Thyroid gland (tissue), 4 donors: ENCODE measurements around the gene PCCA. TPM values are rescaled to one million over a fixed set of nuclear protein-coding genes. Genes with fewer than 3 reads are reported as not detected.

Source experiments
- DNase-seq, 2 donors: peaks; one replicate each; pipeline ENCODE4 v3.0.0-alpha.2; 2019
- H3K27ac ChIP-seq, 3 donors: fragments of 200-600 bp; sonication (generic); 1 replicate in 2 of 3; 2 replicates in 1 of 3; pipeline ENCODE4 v1.5.1; 2016 to 2019; ENCODE audit warnings: mild to moderate bottlenecking in 1 of 3, moderate library complexity in 1 of 3
- H3K27me3 ChIP-seq: fragments of 200-600 bp; sonication (generic); one replicate; pipeline ENCODE4 v1.5.1; 2019
- H3K36me3 ChIP-seq, 2 donors: fragments of 200-600 bp; sonication (generic); one replicate each; pipeline ENCODE4 v1.5.1; 2016 to 2019
- H3K4me1 ChIP-seq, 2 donors: fragments of 200-600 bp; sonication (generic); one replicate each; pipeline ENCODE4 v1.5.1; 2017 to 2019
- H3K4me3 ChIP-seq, 3 donors: fragments of 200-600 bp; sonication (generic); replicated peaks in 1 of 3; 1 replicate in 2 of 3; 2 replicates in 1 of 3; pipeline ENCODE4 v1.5.1; 2016; ENCODE audit warnings: mild to moderate bottlenecking in 1 of 3
- H3K9me3 ChIP-seq: fragments of 200-600 bp; sonication (generic); one replicate; pipeline ENCODE4 v1.5.1; 2017
- POLR2A ChIP-seq, 2 donors: fragments of 450-650 bp; IDR thresholded peaks; one replicate each; pipeline ENCODE4 v1.6.1; 2017; ENCODE audit warnings: antibody characterized with exemption in 2 of 2, mild to moderate bottlenecking in 2 of 2, moderate library complexity in 1 of 2
- WGBS, 2 donors: methylation state at CpG; one replicate each; pipeline ENCODE4 v1.1.5; 2017; 5-methylcytosine and 5-hydroxymethylcytosine counted together
- intact Hi-C: fragments of 100-400 bp; cut with DNase I; formaldehyde crosslinking; loops from one replicate; pipeline ENCODE4 v1.15.1; 2023
- total RNA-seq, 4 donors: library from RNA; depleted of rRNA; stranded (reverse); fragments of >200 nt; gene quantifications; one replicate each; pipeline ENCODE4 v1.2.3, GENCODE V29; 2016
- TF ChIP-seq, protein P1 (sequence below), 6 experiments: fragments of 200-600 bp in 3 of 6; fragments of 450-650 bp in 3 of 6; sonication (generic) in 3 of 6; IDR thresholded peaks; one replicate each; pipeline ENCODE4 v1.5.1; 2016 to 2019; ENCODE audit warnings: antibody characterized with exemption in 6 of 6, mild to moderate bottlenecking in 2 of 6, inconsistent platforms in 1 of 6, moderate library complexity in 1 of 6

Gene PCCA
- total RNA-seq, 4 donors from 2014 or later: 54.3 to 95.2 (median 67.7) TPM

DNA sequence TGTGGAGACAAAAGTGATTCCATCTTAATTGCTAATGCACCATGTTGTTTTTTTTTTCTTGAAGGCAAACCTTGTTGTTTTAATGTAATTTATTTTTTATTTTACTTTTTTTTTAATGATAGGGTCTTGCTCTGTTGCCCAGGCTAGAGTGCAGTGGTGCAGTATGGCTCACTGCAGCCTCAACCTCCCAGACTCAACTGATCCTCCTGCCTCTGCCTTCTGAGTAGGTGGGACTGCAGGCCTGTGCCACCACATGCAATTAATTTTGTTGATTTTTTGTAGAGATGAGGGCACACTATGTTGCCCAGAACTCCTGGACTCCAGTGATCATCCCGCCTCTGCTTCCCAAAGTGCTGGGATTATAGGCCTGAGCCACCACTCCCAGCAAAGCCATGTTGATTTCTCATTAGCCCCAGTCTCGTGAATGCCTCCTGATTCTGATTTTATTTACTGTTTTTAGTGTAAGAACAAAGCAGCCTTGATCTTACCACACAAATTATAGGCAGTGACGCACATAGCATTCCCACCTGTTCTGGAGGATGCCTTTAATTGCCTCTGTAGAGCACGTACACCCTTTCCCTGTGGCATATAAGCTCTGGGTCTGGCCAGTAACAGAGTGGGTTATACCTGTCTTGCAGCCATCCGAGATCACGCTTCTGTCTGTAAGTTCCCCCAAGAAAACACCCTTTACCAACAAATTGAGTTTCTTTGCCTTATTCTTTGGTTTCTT is 349.3 kb downstream of the PCCA start:
- TF ChIP-seq POLR2A (IDR thresholded peaks at IDR 0.05): no peak
- TF ChIP-seq, protein P1, sequence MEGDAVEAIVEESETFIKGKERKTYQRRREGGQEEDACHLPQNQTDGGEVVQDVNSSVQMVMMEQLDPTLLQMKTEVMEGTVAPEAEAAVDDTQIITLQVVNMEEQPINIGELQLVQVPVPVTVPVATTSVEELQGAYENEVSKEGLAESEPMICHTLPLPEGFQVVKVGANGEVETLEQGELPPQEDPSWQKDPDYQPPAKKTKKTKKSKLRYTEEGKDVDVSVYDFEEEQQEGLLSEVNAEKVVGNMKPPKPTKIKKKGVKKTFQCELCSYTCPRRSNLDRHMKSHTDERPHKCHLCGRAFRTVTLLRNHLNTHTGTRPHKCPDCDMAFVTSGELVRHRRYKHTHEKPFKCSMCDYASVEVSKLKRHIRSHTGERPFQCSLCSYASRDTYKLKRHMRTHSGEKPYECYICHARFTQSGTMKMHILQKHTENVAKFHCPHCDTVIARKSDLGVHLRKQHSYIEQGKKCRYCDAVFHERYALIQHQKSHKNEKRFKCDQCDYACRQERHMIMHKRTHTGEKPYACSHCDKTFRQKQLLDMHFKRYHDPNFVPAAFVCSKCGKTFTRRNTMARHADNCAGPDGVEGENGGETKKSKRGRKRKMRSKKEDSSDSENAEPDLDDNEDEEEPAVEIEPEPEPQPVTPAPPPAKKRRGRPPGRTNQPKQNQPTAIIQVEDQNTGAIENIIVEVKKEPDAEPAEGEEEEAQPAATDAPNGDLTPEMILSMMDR (IDR thresholded peaks at IDR 0.05): no peak
- intact Hi-C loops: no loop called here

DNA sequence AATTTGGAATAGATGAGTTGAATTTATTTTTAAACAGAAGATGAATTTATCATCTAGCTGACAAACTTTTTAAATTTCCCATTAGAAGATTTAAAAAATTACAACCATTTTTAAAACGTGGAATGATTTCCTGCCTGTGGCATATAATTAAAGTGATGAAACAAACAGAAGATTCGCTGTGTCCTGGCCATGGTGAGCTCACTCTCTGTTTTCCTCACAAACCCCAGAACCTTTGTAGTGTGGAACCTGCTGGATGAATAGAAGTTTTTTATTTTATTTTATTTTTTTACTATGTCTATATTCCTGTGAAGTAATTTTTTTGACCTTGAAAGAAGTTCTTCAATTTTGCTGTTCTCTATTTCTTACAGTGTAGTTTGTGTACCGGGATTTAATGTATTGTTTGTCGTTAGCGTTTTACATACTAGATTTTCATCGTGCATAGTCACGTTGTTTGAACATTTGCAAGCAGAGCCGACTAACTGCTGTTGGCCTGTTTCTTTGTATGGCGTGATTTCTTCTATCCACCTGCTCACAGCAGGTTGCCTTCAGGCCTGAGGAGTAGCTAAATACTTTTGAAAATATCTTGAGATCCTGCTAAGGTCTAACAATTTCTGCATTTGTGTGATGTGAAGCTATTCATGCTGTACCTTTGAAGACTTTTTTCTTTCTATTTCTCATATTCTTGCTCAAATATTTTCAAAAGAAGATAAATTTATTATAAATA is 350.5 kb downstream of the PCCA start:
- no peak overlapping the region for H3K27ac ChIP-seq
- H3K36me3 ChIP-seq: no peaks in the 10 kb centered on the region
- H3K4me1 ChIP-seq: peaks cover 6 to 8% of the 10 kb centered on the region in 2 donors
- H3K9me3 ChIP-seq: no peaks in the 10 kb centered on the region
- H3K27me3 ChIP-seq: no peaks in the 10 kb centered on the region
- TF ChIP-seq POLR2A (IDR thresholded peaks at IDR 0.05): no peak
- TF ChIP-seq, protein P1 (IDR thresholded peaks at IDR 0.05): no peak
- no peak overlapping the region for H3K4me3 ChIP-seq
- 86 to 87% methylated on average over 9 of the region's 9 CpGs for WGBS, 2 donors
- no peak for DNase-seq
- intact Hi-C loops: no loop called here

More for the DNA sequence above, 349.3 kb downstream of the PCCA start:
- 97% methylated on average over 6 of the region's 6 CpGs for WGBS, 2 donors
- H3K9me3 ChIP-seq: no peaks in the 10 kb centered on the region
- peaks cover 6 to 8% of the 10 kb centered on the region in 2 donors for H3K4me1 ChIP-seq
- H3K36me3 ChIP-seq: no peaks in the 10 kb centered on the region
- H3K27me3 ChIP-seq: no peaks in the 10 kb centered on the region
- no peak overlapping the region for H3K27ac ChIP-seq
- DNase-seq: no peak
- no peak overlapping the region for H3K4me3 ChIP-seq

DNA sequence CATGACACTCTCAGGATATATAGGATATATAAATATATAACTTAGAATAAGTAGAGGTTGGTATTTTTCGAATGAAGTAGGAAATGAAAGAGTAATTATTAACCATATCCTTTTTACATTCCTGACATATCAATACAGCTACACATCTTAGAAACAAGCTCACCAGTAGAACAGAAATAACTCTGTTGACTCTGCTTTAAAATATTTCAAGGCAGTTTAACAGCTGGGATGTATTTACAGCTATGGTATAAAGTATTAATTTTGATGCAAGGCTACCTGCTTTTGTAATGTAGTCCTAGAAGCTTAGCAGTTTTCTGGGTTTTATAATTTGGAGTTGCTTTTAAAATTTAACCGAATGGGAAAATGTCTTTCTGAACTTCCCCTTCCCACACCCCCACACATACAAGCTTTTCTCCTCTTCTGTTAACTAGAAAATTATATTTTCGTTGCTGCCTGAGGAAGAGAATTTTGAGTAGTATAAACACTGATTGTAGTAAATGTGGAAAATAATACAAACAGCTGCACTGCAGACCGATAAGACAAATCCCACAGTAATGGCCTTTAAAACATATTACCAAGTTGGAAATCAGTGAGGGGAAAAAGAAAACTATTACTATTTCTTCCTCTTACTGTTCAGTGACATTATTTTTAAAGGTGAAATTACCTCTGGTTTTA is 352.0 kb downstream of the PCCA start:
- Histone ChIP-seq H3K27me3 (no peaks in the 10 kb centered on the region), H3K36me3 (no peaks in the 10 kb centered on the region), H3K9me3 (no peaks in the 10 kb centered on the region), H3K4me1 (peaks cover 6 to 8% of the 10 kb centered on the region in 2 donors), H3K27ac (no peak overlapping the region), H3K4me3 (no peak overlapping the region)
- no peak for TF ChIP-seq POLR2A (IDR thresholded peaks at IDR 0.05)
- TF ChIP-seq, protein P1 (IDR thresholded peaks at IDR 0.05): no peak
- WGBS, 2 donors: 61 to 66% methylated on average over 4 of the region's 4 CpGs
- intact Hi-C loops: no loop called here
- no peak for DNase-seq

DNA sequence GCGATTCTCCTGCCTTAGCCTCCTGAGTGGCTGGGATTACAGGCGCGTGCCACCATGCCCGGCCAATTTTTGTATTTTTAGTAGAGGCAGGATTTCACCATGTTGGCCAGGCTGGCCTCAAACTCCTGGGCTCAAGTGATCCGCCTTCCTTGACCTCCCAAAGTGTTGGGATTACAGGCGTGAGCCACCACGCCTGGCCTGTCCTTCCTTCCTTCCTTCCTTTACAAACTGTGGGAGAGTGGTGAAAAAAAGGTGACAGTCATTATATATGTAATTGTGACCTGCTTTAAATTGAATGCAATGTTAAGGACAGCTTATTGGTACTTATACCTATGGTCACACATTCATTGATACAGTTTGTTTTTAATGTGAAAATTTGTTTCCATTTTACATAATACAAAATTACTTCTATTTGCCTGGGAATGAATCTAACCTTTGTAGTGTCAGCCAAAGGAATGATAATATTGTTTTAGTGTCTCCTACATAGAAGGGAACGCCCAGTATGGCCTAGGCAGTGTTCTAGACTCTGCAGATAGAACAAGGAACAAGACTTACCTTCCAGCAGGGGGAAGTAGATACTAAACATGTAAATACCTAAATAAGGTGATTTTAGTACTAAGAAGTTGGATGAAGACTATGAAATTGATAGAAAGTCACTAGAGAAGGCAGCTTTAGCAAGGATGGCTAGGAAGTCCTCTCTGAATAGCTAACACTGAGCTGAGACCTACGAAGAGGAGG is 353.4 kb downstream of the PCCA start:
- intact Hi-C loops: no loop called here
- no peak overlapping the region for H3K4me3 ChIP-seq
- no peak for DNase-seq
- TF ChIP-seq POLR2A (IDR thresholded peaks at IDR 0.05): no peak
- TF ChIP-seq, protein P1 (IDR thresholded peaks at IDR 0.05): no peak
- no peaks in the 10 kb centered on the region for H3K36me3 ChIP-seq
- H3K9me3 ChIP-seq: no peaks in the 10 kb centered on the region
- no peak overlapping the region for H3K27ac ChIP-seq
- WGBS, 2 donors: 88 to 94% methylated on average over 9 of the region's 9 CpGs
- H3K27me3 ChIP-seq: no peaks in the 10 kb centered on the region
- peaks cover 6 to 8% of the 10 kb centered on the region in 2 donors for H3K4me1 ChIP-seq
